ENCODE measurements around the gene DGLUCY.
"Not testable (repeated sequence)": the region's sequence is repeated elsewhere in the genome, so short reads cannot be mapped to it uniquely, and the experiment has no call there.

Gene DGLUCY

DNA sequence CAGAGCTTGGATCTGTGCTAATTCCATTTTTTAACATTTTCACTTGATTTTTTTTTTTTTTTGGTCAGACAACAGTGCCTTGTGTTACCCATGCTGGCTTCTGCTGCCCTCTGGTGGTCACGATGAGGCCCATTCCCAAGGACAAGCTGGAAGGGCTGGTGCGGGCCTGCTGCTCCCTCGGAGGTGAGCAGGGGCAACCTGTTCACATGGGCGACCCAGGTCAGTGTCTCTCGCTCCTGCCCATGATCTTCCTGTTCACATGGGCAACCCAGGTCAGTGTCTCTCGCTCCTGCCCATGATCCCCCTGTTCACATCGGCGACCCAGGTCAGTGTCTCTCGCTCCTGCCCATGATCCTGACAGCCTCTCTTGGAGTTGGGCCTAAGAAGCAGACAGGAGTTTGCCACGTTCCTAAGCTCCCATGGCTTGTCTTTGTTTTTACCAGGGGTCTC, 59.4 kb downstream of the DGLUCY start:
- peak; percentile 62 for DNase-seq

DNA sequence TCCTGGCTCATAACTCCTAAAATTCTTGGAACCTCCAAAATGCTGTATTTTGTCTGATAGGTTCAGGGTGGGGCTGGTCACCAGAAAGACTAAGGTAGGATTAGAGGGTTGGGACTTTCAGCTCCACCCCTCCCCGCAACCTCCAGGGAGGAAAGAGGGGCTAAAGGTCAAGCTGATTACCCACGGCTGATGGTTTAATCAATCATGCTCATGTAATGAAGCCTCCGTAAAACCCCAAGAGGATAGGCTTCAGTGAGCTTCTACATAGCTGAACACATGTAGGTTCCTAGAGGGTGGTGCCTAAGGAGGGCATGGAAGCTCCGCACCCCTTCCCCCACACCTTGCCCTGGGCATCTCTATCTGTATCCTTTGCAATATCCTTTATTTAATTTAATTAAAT, 60.0 kb downstream of the DGLUCY start:
- DNase-seq, result no peak

DNA sequence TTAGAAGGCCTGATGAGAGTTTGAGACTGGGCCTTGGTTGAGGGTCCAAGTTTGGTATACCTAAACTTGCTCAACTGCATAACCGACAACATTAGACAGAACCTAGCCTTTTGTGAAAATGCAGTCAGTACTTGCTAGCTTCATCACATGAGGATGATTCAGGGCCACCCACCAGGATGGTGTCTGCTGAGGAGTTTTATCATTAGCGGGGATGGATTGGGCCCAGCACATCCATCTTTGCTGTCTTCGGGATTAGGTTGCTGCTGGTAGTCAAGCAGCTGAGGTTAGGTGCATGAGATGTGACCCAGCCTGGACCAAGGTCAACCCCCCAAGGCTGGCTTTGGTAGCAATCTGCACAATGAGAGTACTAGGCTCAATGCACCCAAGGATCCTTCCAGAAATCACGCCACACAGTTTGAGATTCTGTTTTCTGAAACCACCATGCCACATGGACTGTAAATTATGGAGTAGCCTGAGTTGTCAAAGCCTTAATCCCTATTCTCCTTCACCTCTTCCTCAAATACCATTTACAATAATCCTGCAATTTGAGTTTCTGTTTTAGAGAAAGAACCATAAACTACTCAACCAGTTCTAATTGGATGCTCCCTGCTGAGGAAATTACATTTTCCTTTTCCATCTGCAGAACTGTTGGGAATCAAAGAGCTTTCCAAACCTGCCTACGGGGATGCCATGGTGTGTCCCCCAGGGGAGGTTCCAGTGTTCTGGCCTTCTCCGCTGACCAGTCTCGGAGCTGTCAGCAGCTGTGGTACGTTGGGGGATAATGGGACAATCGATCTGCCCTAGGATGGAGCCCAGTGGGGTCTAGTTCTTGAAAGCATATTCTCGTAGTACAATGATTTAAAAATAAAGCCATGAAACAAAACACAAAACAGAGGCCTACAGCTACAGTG, 61.7 kb downstream of the DGLUCY start:
- DNase-seq, result peak; percentile 76

DNA sequence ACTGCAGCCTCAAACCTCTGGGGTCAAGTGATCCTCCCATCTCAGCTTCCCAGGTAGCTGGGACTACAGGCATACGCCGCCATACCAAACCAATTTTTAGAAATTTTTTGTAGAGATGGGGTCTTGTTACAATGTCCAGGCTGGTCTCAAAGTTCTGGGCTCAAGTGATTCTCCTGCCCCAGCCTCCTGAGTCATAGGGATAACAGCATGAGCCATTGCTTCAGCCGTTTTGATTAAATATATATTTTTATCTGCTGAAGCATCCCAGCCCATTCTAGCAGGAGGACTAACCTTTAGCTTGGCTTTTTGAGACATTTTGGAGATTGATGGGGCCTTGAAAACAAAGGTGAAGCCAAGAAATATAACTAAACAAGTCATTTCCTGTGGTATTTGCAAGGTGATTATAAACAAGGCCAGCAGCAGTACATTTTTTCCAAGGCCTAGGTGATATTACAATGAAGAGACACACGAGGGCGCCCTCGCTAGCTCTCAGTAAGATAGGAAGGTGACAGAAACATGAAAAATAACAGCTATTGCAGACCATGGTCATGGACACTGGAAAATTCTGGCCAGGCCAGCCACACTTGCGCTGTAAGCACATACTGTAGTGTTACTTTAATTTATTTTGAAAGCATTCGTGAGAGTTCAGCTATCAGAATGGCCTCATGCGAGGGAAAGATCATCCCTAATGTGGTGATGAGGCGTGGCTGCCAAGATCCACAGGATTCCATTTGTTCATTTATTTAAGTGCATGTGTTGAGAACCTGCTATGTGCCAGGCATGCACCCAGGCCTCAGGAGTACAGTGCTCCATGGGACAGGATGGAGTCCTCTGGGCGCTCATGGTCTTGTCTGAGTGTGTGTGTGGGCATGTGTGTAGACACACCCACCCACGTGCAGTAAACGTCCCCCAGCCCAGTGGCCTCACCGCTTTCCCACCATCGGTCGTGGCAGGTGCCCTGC, 63.5 kb downstream of the DGLUCY start:
- DNase-seq, result peak; percentile 66

DNA sequence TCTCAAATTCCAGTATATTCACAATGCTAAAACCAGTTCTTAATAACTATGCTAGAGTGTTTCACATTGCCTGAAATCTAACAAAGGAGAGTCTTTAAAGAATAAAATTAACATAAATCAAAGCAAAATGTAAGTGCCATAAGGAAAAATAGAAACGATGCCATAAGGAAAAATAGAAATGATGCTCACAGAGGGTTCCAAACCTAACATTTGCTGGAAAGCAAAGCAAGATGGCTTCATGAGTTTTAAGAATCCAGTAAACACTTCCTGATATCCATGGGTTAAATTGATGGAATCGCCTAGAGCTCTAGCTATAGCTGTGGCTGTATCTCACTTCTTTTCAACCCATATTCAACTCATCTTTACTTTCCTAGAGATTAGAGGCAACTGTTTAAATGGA, 66.7 kb downstream of the DGLUCY start:
- DNase-seq, result no peak

DNA sequence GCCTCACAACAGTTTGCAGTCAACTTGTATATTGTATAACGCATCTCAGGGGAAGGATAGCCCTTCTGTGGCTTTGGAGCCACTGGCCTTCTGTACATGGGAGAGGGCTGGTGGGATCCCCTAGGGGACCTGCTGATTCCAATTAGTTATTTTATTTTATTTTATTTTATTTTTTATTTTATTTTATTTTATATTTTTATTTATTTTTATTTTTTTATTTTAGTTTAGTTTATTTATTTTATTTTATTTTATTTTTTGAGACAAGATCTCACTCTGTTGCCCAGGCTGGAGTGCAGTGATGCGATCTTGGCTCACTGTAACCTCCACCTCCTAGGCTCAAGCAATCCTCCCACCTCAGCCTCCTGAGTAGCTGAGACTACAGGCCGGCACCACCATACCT, 68.9 kb downstream of the DGLUCY start:
- not testable (repeated sequence) for DNase-seq

DNA sequence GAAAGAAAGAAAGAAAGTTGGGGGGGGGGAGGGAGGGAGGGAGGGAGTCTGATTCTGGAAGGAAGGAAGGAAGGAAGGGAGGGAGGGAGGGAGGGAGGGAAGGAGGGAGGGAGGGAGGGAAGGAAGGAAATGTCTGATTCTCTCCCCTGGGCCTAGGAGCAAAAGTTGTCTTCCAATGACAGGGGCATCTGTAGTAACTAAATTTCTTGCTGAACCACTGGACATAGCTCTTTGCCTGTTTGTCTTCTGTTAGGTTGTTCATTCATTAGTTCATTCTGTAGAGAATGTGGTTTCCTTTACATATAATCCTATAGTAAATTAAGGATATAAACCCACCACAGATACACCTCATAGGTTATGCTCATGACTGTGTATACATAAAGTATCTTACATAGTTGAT, 70.7 kb downstream of the DGLUCY start:
- DNase-seq, result no peak

DNA sequence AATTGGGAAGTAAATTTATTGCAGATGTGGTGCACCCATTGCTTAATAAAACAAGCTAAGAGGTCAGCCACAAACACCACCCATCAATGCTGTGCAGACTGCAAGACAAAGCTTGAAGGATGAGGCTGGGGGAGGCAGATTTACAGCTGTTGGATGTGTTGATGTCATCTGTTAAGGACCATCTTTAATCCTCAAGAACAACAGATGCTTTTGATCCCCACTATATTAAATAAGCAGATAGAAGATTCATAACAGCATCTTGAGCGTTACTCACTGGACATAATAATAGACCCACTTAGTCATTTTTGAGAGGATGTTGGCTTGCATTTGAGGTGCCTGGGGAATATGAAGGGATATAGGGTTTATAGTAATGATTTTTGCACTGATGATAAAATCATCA, 71.8 kb downstream of the DGLUCY start:
- no peak for DNase-seq

DNA sequence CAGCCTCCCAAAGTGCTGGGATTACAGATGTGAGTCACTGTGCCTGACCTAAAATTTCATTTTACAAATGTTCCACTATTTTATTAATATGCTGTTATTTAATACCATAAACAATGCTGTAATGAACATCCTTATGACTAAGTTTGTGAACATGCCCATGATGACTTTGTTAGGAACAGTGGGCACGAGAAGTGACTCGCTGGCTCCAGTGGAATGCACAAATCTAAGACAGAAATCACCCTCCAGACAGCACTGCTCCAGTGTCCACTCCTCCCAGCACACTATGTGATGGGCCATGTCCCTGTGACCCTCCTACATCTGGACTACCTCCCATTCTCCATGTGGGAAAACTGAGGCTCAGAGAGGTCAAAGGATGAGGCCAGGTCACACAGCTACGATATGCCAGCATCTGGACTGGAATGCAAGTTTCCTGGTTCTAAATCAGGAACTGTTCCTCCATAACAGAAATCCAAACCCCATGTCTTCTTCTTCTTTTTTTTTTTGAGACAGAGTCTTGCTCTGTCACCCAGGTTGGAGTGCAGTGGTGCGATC, 72.7 kb downstream of the DGLUCY start:
- no peak for DNase-seq

DNA sequence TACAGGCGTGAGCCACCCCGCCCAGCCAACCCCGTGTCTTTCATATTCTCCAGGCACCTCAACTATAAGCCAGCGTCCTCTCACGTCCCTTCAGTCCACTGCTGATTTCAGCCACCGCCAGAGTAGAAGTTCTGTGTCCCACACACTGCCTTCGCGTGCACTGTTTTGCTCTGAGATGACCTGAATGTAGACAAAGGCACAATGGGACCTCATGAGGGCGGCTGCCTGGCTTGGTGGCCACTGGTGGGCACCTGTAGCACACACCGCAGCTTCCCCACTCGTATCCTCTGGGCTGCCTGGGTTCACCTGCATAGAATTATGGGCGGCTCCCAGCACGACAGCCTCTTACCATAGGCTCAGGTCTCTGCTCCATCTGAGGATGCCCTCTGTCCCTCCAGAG, 73.4 kb downstream of the DGLUCY start:
- no peak for DNase-seq

DNA sequence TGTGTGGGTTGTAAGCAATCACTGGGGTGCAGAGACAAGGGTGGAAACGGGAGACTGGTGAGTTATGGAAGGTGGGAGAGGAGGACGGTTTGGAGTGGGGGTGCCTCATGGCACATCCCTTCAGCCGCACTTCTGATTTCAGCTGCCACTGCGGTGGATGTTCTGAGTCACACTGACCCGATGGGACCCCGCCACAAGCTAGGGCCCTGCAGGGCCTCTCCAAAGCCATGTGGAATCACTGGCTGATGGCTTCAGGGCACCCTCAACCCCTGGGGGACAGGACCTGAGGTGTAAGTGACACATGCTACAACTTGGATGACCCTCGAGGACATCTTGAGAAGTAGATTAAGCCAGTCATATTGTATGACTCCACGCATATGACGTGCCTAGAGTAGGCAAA, 77.0 kb downstream of the DGLUCY start:
- DNase-seq, result no peak

DNA sequence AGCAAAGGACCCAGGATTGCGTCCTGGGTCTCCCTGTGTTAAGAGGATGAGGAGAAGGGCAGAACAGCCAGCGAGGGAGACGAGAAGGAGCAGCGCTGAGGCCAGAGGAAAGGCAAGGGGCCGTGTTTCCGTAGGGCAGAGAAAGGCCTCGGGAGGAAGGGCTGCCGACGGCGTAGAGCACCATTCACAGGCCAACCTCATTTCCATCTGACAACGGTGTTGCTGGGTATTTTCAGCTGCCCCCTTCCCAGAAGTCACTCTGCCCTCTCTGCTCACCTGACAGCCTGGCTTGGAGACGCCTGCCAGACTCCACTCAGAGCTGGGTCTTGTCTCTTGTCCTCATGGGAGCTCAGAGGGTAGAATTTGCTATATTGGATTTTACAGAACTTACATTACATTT, 79.2 kb downstream of the DGLUCY start:
- no peak for DNase-seq

DNA sequence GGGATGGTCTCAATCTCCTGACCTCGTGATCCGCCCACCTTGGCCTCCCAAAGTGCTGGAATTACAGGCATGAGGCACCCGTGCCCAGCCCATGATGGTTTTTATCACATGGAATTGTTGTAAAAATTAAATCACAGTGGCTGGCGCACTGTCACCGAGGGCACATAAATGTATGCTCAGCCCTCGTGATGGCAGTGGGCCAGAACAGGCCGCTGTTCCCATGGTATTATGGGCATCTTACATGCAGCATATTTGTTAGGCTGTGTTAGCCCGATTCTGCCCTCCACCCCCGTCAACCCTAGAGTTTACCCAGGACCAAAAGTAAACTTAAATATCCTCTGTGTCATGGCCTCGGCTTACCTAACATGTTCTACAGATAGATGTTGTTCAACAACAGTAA, 82.0 kb downstream of the DGLUCY start:
- DNase-seq, result no peak

DNA sequence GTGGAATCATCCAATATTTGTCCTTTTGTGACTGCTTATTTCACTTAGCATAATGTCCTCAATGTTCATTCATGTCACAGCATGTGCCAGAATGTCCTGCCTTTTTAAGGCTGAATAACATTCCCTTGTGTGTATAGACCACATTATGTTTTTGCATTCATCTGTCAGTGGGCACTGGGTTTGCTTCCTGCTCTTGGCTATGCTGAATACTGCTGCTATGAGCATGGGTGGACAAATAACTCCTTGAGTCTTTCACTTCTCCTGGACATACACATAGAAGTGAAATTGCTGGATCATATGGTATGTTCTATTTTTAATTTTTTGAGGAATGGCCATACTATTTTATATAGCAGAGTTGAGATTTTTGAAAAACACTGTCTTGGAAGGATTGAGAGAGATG, 83.8 kb downstream of the DGLUCY start:
- no peak for DNase-seq

DNA sequence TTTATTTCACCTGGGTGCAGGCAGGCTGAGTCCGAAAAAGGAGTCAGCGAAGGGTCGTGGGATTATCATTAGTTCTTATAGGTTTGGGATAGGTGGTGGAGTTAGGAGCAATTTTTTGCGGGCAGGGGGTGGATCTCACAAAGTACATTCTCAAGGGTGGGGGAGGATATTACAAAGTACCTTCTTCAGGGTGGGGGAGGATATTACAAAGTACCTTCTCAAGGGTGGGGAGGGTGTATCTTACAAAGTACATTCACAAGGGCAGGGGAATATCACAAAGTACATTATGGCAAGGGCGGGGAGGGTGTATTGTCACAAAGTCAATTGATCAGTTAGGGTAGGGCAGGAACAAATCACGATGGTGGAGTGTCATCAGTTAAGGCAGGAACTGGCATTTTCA, 86.9 kb downstream of the DGLUCY start:
- DNase-seq, result not testable (repeated sequence)

DNA sequence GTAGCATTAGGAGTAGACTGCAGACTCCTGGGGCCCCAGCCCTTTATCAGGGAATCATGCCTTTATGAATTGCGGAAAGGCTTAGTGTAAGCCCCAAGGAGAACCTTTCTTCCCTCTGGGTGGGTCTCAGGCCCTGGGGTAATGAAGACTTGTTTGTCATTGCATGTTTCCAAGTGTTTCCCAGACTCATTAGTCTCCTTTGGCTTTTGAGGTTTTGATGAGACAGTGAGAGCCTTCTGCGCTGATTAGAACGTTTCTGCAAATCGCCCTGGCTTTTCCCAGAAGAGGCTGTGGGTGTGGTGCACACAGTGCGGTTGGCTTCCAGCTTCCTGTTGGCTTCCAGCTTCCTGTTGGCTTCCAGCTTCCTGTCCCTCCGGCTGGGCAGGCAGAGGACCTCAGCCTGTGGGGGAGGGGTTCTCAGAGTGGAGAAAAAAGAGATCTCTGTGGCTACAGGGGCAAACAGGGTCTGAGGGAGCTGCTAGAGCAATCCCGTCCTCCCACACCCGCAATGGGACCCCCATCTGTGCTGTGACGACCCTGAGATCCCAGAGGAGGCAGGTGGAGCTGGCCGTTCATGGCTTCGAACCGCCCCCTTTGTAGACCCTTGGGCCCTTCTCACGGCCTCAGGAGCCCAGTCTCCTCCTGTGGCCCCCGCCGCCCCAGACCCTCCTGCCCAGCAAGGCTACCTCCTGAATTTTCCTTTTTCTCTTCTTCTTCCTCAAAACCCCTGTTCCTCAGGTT, 88.5 kb downstream of the DGLUCY start:
- DNase-seq, result no peak

DNA sequence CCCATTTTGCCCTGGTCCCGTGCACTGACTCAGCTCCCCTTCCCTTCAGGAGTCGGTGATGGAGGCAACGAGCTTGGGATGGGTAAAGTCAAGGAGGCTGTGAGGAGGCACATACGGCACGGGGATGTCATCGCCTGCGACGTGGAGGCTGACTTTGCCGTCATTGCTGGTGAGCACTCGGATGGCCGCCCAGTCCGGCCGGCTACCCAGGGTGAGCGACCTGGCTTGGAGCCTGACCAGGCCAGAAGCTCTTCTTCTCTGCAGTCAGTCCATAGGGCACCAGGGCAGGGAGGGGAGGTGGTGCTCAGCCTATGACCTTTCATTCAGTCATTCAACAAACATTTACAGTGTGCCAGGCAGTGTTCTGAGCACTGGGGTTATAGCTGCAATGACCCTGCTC, 90.8 kb downstream of the DGLUCY start:
- DNase-seq, result no peak

DNA sequence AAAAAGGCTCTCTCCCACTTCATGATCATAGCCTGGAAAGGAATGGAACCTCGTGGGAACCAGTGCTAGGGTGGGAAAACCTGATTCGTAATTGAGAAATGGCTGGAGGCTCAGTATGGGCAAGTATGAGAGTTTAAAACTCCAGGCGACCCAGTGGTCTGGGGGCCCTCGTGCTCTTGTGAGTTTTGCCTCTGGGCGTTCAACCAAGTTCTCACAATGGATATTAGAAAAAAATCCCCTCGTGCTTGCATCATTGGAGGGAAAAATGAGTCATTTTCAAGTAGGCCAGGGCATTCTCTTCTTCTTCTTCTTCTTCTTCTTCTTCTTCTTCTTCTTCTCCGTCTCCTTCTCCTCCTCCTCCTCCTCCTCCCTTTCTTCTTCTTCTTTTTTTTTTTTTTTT, 91.6 kb downstream of the DGLUCY start:
- no peak for DNase-seq

DNA sequence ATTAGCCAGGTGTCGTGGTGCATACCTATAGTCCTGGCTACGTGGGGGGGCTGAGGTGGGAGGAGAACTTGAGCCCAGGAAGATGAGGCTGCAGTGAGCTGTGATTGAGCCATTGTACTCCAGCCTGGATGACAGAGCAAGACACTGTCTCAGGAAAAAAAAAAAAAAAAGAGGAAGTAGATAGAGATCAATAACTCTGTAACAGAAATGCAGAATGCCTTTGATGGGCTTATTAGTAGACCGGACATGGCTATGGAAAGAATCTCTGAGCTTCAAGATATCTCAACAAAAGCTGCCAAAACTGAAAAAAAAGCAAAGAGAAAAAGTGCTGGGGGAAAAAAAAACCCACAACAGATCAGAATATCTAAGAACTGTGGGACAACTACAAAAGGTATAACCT, 93.1 kb downstream of the DGLUCY start:
- DNase-seq, result no peak

DNA sequence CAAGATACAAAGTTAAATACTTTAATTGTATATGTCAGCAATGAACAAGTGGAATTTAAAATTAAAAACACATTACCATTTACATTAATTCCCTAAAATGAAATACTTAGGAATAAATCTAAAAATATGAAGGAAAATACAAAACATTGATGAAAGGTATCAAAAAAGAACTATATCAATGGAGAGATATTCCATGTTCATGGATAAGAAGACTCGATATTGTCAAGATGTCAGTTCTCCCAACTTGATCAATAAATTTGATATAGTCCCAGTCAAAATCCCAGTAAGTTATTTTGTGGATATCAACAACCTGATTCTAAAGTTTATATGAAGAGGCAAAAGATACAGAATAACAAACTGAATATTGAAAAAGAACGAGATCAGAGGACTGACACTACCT, 97.1 kb downstream of the DGLUCY start:
- no peak for DNase-seq

DNA sequence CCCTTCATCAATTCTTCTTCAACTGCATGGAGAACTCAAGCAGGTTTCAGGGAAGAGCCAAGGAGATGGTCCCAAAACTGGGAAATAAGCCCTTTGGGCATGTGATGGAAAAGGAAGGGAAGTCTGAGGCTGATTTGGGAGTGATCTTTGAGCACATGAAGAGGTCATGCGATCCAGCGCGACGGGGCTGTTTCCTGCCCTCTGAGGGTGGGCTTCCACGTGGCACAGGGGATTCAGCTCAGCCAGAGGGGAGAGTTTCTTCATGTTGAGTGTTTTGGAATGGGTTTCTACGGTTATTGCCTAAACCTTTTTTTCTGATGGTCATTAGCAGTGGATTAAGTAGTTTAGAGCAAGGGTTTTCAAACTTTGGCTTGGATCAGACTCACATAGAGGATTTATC, 100.4 kb downstream of the DGLUCY start:
- DNase-seq, result no peak

DNA sequence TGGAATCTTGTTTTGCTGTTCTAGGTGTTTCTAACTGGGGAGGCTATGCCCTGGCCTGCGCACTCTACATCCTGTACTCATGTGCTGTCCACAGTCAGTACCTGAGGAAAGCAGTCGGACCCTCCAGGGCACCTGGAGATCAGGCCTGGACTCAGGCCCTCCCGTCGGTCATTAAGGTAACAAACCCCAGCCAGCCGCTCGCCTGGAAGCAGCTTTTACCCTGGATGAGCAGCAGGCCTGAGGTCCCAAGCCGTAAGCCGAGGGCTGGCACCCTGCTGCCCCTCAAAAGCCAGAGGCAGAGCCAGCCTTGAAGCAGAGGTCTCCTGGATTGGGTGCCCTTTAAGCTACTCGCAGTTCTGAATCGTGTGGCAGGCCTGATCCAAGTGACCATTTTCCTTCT, 101.5 kb downstream of the DGLUCY start:
- DNase-seq, result no peak

DNA sequence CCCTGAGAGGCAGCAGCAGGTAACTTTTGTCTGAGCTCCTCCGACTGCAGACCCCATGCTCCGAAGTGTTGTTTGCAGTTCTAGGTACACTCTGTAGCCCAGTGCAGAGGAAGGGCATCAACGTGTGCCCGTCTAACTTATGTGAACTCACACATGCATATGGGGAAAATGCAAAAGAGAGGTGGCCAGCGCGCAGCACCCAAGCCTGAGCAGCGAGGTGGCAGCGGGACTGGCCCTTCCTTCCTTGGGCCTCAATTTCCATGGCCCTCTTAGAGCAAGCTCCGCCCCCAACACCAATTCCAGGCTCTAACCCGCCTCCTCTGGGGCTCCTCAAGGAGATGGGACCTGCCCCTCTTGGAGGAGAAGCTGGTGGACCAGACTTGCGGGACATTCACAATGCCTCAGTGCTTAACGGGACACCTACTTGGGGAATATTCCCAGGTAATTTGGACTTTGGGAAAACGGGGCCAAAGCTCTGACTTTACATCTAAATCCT, 102.9 kb downstream of the DGLUCY start:
- no peak for DNase-seq

All from NCI-H2227 treated with DMSO at 0.1 percent for 48 hours (cell line).